Measurements from ENCODE around the gene MCM7. TPM values are rescaled to one million over a fixed set of nuclear protein-coding genes. Genes with fewer than 3 reads are reported as not detected.

Gene MCM7
- total RNA-seq, 1 experiment from 2014 or later: 387 TPM

DNA sequence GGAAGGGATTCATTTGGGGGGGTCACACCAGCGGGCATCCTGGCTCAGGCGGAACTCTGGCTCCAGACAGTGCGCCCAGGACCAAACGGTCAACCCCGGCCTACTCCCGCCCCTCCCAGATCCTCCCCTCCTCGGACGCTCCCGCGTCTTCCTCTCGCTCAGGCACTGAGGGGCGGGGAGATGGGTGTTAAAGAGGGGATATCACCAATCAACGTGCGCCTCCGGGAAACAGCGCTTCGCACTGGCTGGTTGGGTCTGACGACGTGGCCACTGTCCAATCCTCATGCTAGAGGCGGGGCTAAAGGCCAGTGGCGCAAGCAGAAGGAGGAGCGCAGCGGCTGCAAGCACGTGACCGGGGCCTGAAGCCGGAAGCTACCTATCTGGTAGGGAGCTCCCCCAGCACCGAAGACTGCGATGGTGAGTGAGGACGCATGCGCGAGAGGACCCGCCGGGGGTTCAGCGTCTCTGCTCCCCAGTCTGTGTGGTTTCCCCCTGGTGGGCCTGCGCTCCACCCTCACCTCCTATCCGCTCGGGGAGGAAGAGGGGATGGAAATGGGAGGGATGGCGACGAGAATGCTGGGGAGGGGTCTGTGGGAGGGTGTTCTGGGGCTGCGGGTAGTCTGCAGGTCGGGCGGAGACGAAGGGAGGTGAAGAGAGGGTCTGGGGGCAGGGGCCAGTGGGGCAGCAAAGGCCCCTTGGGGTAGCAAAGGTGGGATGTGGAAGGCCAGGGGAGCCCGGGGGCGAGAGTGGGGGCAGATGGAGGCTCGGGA is 47.5 kb upstream of the MCM7 start, which contains the start of gene LAMTOR4:
LAMTOR4 (plus strand) TSS at position 360 of the 770 bp plus-strand sequence; CDS start at position 415, 55 bp downstream.
- TF ChIP-seq CBX3 (IDR thresholded peaks at IDR 0.05; ENCODE audit: low read depth) (no peak), POLR2AphosphoS5 (IDR thresholded peaks at IDR 0.05; ENCODE audit: low read depth, low read length) (peak; percentile 78), YY1 (IDR thresholded peaks at IDR 0.05; ENCODE audit: extremely low read depth, insufficient replicate concordance, low read depth, low read length) (no peak), TCF7L2 (IDR thresholded peaks at IDR 0.05; ENCODE audit: borderline replicate concordance, extremely low read depth, insufficient read depth, insufficient read length) (peak; percentile 6), JUND (IDR thresholded peaks at IDR 0.05) (no peak), SP1 (IDR thresholded peaks at IDR 0.05; ENCODE audit: low read depth) (peak; percentile 99), RAD21 (IDR thresholded peaks at IDR 0.05; ENCODE audit: low read depth) (no peak), ZFX (IDR thresholded peaks at IDR 0.05) (no peak), EZH2 (IDR thresholded peaks at IDR 0.05) (no peak), POLR2A (IDR thresholded peaks at IDR 0.05; ENCODE audit: borderline replicate concordance, extremely low read depth, insufficient read depth, insufficient read length) (peak; percentile 61), SRF (IDR thresholded peaks at IDR 0.05; ENCODE audit: low read depth) (no peak)
- TF ChIP-seq, protein P1, sequence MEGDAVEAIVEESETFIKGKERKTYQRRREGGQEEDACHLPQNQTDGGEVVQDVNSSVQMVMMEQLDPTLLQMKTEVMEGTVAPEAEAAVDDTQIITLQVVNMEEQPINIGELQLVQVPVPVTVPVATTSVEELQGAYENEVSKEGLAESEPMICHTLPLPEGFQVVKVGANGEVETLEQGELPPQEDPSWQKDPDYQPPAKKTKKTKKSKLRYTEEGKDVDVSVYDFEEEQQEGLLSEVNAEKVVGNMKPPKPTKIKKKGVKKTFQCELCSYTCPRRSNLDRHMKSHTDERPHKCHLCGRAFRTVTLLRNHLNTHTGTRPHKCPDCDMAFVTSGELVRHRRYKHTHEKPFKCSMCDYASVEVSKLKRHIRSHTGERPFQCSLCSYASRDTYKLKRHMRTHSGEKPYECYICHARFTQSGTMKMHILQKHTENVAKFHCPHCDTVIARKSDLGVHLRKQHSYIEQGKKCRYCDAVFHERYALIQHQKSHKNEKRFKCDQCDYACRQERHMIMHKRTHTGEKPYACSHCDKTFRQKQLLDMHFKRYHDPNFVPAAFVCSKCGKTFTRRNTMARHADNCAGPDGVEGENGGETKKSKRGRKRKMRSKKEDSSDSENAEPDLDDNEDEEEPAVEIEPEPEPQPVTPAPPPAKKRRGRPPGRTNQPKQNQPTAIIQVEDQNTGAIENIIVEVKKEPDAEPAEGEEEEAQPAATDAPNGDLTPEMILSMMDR (IDR thresholded peaks at IDR 0.05 in 2 of 3, conservative IDR thresholded peaks at IDR 0.05 in 1 of 3; ENCODE audit: borderline replicate concordance in 1 of 3, insufficient read depth in 1 of 3, low read depth in 2 of 3, low read length in 2 of 3): no peak
- TF ChIP-seq, protein P2, sequence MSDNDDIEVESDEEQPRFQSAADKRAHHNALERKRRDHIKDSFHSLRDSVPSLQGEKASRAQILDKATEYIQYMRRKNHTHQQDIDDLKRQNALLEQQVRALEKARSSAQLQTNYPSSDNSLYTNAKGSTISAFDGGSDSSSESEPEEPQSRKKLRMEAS (IDR thresholded peaks at IDR 0.05): peak; percentile 89
- TF ChIP-seq, protein P3, sequence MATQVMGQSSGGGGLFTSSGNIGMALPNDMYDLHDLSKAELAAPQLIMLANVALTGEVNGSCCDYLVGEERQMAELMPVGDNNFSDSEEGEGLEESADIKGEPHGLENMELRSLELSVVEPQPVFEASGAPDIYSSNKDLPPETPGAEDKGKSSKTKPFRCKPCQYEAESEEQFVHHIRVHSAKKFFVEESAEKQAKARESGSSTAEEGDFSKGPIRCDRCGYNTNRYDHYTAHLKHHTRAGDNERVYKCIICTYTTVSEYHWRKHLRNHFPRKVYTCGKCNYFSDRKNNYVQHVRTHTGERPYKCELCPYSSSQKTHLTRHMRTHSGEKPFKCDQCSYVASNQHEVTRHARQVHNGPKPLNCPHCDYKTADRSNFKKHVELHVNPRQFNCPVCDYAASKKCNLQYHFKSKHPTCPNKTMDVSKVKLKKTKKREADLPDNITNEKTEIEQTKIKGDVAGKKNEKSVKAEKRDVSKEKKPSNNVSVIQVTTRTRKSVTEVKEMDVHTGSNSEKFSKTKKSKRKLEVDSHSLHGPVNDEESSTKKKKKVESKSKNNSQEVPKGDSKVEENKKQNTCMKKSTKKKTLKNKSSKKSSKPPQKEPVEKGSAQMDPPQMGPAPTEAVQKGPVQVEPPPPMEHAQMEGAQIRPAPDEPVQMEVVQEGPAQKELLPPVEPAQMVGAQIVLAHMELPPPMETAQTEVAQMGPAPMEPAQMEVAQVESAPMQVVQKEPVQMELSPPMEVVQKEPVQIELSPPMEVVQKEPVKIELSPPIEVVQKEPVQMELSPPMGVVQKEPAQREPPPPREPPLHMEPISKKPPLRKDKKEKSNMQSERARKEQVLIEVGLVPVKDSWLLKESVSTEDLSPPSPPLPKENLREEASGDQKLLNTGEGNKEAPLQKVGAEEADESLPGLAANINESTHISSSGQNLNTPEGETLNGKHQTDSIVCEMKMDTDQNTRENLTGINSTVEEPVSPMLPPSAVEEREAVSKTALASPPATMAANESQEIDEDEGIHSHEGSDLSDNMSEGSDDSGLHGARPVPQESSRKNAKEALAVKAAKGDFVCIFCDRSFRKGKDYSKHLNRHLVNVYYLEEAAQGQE (IDR thresholded peaks at IDR 0.05; ENCODE audit: low read depth): no peak
- Histone ChIP-seq H3K4me2 (ENCODE audit: low read length) (peak within 1 kb of the TSS; percentile 95), H3K4me1 (ENCODE audit: control insufficient read depth in 1 of 2, insufficient read depth in 2 of 2, low read length in 2 of 2) (peaks cover 9 to 21% of the 10 kb centered on the region in 2 experiments), H2AFZ (ENCODE audit: low read depth, low read length, poor library complexity, severe bottlenecking) (no peak within 1 kb of the TSS), H3K4me3 (replicated peaks in 1 of 2; ENCODE audit: low read depth in 1 of 2, low read length in 2 of 2) (peak within 1 kb of the TSS; percentile 94 to 99), H3K9me3 (ENCODE audit: control insufficient read depth in 1 of 2, insufficient read depth in 1 of 2, low read depth in 1 of 2, low read length in 2 of 2) (no peaks in the 10 kb centered on the region), H3K27ac (ENCODE audit: low read depth, low read length) (peak within 1 kb of the TSS; percentile 70), H3K79me2 (ENCODE audit: insufficient read depth, low read length) (peaks cover 29% of the 10 kb centered on the region), H3K27me3 (ENCODE audit: insufficient read depth, low read length) (no peaks in the 10 kb centered on the region), H4K20me1 (ENCODE audit: insufficient read depth) (no peaks in the 10 kb centered on the region), H3K9me2 (ENCODE audit: insufficient read depth) (no peaks in the 10 kb centered on the region), H3K9ac (ENCODE audit: low read length) (peak within 1 kb of the TSS; percentile 91), H3K36me3 (ENCODE audit: control insufficient read depth in 1 of 2, insufficient read depth in 2 of 2, low read length in 2 of 2) (peaks cover 0 to 3% of the 10 kb centered on the region in 2 experiments; a peak in 2 of 4 replicates)
- intact Hi-C loops (cut with micrococcal nuclease): no loop called here
- CTCF ChIA-PET: interaction anchor here (0.7 to 1.3 kb wide), 4 partner anchors 8 to 18 kb away, joined by 3 to 6 read pairs (median 5); no protein-coding TSS in a partner anchor
- POLR2A ChIA-PET: interaction anchor here (0.6 to 1.4 kb wide), 10 partner anchors 15 to 288 kb away, joined by 3 to 7 read pairs (median 3); partner anchors contain the start of genes GPC2, PPP1R35, STAG3 and ZCWPW1
- ATAC-seq (peak; percentile 98), DNase-seq (ENCODE audit: low read depth, low spot score) (peak; percentile 99)
- RAD21 ChIA-PET (ENCODE audit: low non-redundant PET in 1 of 2, low total read pairs in 2 of 2, uncharacterized antibody in 2 of 2, unreplicated experiment in 2 of 2): interaction anchor here (0.6 kb wide), 2 partner anchors 15 to 48 kb away, joined by 3 to 6 read pairs; no protein-coding TSS in a partner anchor
- BruUV-seq (replicated peaks): no TSS peak

Measured in HCT116 (cell line).